ENCODE results near the gene LNP1. TPM values are rescaled to one million over a fixed set of nuclear protein-coding genes. Genes with fewer than 3 reads are reported as not detected.
A peak's percentile ranks its signal among the peaks of the same experiment; 100 is the strongest.

The LNP1 gene
- total RNA-seq, 1 donor from 2014 or later = 2.7 TPM

DNA sequence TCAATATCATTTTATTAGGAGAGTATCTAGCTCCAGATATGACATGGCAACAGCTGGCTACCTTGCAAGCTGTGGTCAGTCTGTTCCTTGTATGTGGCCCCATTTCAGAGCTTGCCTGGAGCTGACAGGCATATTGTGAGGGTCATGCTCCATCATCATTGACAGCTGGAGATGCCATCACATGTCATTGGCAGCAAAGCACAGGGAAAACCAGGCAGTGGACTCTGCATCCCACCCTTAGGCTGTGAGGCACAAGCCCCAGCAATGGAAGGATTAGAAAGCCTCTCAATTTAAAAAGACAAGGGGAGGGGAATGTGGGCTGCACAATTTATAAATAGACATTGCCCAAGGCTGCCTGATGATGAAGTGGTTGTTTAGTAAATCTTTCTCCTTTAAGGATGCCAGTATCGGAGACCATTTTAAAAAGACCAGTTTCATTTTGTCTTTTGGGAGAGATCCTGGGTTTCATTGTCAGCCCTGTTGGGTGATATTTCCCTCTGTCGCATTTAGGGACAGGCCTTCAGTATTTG is 27.9 kb downstream of the LNP1 start:
- peaks cover 6% of the 10 kb centered on the region for H3K9me3 Mint-ChIP-seq (ENCODE audit: low read depth)
- TF ChIP-seq, protein P1, sequence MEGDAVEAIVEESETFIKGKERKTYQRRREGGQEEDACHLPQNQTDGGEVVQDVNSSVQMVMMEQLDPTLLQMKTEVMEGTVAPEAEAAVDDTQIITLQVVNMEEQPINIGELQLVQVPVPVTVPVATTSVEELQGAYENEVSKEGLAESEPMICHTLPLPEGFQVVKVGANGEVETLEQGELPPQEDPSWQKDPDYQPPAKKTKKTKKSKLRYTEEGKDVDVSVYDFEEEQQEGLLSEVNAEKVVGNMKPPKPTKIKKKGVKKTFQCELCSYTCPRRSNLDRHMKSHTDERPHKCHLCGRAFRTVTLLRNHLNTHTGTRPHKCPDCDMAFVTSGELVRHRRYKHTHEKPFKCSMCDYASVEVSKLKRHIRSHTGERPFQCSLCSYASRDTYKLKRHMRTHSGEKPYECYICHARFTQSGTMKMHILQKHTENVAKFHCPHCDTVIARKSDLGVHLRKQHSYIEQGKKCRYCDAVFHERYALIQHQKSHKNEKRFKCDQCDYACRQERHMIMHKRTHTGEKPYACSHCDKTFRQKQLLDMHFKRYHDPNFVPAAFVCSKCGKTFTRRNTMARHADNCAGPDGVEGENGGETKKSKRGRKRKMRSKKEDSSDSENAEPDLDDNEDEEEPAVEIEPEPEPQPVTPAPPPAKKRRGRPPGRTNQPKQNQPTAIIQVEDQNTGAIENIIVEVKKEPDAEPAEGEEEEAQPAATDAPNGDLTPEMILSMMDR (IDR thresholded peaks at IDR 0.05; ENCODE audit: unreplicated experiment) = no peak
- no peak overlapping the region for H3K4me3 Mint-ChIP-seq (ENCODE audit: low read depth)
- DNase-seq (ENCODE audit: low spot score, unreplicated experiment) = no peak
- H3K27ac Mint-ChIP-seq = peak overlapping the region; percentile 1
- no peaks in the 10 kb centered on the region for H3K27me3 Mint-ChIP-seq
- peaks cover 2% of the 10 kb centered on the region for H3K4me1 Mint-ChIP-seq (ENCODE audit: low read depth)
- peaks cover 4% of the 10 kb centered on the region for H3K36me3 Mint-ChIP-seq (ENCODE audit: insufficient read depth)

DNA sequence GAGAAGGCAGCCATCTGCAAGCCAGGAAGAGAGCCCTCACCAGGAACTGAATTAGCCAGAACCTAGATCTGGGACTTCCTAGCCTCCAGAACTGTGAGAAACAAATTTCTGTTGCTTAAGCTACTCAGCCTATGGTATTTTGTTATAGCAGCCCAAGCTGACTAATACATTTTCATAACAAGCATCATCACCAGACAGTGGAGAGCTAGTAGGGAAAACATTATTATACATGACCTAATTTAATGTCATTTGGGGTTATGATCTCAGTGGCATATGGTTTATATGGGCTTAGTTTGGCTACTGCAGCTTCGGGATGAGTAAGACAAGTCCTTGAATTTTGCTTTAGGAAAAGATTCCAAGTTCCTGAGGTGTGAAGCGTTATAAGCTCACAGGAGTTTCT is 35.6 kb downstream of the LNP1 start:
- Mint-ChIP-seq H3K27ac (no peak overlapping the region), H3K36me3 (ENCODE audit: insufficient read depth) (peaks cover 6% of the 10 kb centered on the region), H3K4me1 (ENCODE audit: low read depth) (no peaks in the 10 kb centered on the region), H3K9me3 (ENCODE audit: low read depth) (peaks cover 9% of the 10 kb centered on the region), H3K27me3 (no peaks in the 10 kb centered on the region), H3K4me3 (ENCODE audit: low read depth) (no peak overlapping the region)
- no peak for DNase-seq (ENCODE audit: low spot score, unreplicated experiment)
- TF ChIP-seq, protein P1 (IDR thresholded peaks at IDR 0.05; ENCODE audit: unreplicated experiment) = no peak

DNA sequence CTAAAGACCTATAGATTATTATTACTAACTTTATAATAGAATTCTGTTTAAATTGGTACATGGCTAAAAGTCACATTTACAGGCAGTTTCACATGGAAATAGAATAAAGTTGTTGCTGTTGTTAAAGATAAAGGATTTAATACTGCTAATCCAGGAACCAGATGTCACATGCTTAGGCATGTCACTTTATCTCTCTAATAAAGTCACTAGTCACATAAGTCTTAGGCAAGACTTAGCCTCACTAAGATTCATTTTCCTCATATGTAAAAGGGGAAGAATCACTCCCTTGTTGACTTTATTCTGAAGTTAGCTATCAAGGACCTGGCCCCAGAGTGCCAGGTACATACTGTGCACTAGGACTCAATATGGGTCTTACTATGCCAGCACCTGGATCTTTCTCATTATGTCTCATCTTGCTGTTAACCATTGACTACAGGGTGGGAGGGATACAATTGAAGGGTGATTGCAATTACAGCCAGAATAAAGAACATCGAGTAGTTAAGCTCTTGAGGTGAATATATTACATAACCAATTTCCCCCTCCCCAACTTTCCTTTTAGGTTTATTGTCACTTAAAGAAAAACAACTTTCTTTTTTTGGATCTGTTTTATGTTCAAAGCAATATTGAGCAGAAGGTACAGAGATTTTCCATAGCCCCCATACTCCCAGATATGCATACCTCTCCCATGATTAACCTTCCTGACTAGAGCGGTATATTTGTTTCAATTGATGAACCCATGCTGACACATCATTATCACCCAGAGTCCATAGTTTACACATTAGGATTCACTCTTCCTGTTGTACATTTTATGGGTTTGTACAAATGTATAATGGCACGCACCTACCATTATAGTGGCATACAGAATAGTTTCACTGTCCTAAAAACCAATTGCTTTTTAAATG is 36.6 kb downstream of the LNP1 start:
- Mint-ChIP-seq H3K27ac (no peak overlapping the region), H3K4me1 (ENCODE audit: low read depth) (no peaks in the 10 kb centered on the region), H3K4me3 (ENCODE audit: low read depth) (no peak overlapping the region), H3K36me3 (ENCODE audit: insufficient read depth) (peaks cover 11% of the 10 kb centered on the region), H3K9me3 (ENCODE audit: low read depth) (peaks cover 17% of the 10 kb centered on the region), H3K27me3 (no peaks in the 10 kb centered on the region)
- no peak for DNase-seq (ENCODE audit: low spot score, unreplicated experiment)
- TF ChIP-seq, protein P1 (IDR thresholded peaks at IDR 0.05; ENCODE audit: unreplicated experiment) = no peak

DNA sequence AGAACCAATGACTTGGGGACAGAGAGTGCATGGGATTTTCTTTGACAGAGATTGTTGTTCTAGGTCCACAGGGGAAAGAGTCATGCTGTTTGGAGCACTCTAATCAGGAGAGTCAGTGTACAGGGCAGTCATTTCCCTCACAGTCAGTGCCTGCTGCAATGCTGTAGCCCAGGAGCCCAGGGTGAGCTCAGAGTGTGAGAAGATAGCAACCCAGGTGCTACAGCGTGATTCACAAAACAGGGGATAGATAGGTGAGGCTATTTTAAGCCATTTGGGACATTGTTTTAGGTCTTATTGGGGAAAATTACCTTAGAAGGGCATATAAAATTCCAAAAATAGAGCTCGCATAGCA is 37.3 kb downstream of the LNP1 start:
- Mint-ChIP-seq H3K4me3 (ENCODE audit: low read depth) (no peak overlapping the region), H3K9me3 (ENCODE audit: low read depth) (peaks cover 21% of the 10 kb centered on the region), H3K27me3 (no peaks in the 10 kb centered on the region), H3K27ac (no peak overlapping the region), H3K4me1 (ENCODE audit: low read depth) (no peaks in the 10 kb centered on the region), H3K36me3 (ENCODE audit: insufficient read depth) (peaks cover 10% of the 10 kb centered on the region)
- TF ChIP-seq, protein P1 (IDR thresholded peaks at IDR 0.05; ENCODE audit: unreplicated experiment) = no peak
- no peak for DNase-seq (ENCODE audit: low spot score, unreplicated experiment)

DNA sequence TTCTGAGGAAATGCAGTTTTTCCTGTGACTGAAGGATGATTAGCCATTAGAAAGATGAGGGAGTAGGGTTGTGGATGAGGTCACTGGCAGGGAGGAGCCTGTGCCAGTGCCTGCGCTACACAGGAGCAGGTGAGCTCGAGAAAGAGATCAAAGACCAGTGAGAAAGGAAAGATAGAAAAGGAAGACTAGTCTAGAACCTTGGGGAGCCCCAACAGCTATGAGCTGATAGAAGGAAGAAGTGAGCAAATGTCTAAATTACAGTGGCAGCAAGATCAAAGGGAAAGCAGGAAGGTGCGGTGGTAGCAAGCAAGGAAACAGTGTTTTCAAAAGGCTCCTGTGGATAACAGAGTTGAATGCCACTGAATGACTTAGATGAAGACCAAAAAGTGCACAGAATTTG is 39.6 kb downstream of the LNP1 start:
- no peak for DNase-seq (ENCODE audit: low spot score, unreplicated experiment)
- H3K4me3 Mint-ChIP-seq (ENCODE audit: low read depth) = no peak overlapping the region

More for the DNA sequence above, 39.6 kb downstream of the LNP1 start:
- Mint-ChIP-seq H3K4me1 (ENCODE audit: low read depth) (no peaks in the 10 kb centered on the region), H3K27me3 (no peaks in the 10 kb centered on the region), H3K9me3 (ENCODE audit: low read depth) (peaks cover 16% of the 10 kb centered on the region), H3K27ac (no peak overlapping the region), H3K36me3 (ENCODE audit: insufficient read depth) (peaks cover 11% of the 10 kb centered on the region)
- TF ChIP-seq, protein P1 (IDR thresholded peaks at IDR 0.05; ENCODE audit: unreplicated experiment) = no peak
